Gastrocnemius medialis (tissue), 4 donors: ENCODE measurements around the gene NLGN2. TPM values are rescaled to one million over a fixed set of nuclear protein-coding genes. Genes with fewer than 3 reads are reported as not detected.

ENCODE experiments used
- ATAC-seq, 2 donors: fragments of 150-250 bp; one replicate each; pipeline ENCODE4 v1.9.1; 2016
- DNase-seq, 2 donors: peaks; one replicate each; pipeline ENCODE4 v3.0.0-alpha.2; 2019
- H3K27ac ChIP-seq, 4 donors: fragments of 200-600 bp; sonication (generic); 1 replicate in 1 of 4; 2 replicates in 3 of 4; pipeline ENCODE4 v1.5.1; 2016 to 2018; ENCODE audit warnings: mild to moderate bottlenecking in 2 of 4, moderate library complexity in 1 of 4
- H3K27me3 ChIP-seq, 3 donors: fragments of 200-600 bp; sonication (generic) in 2 of 3; 1 replicate in 1 of 3; 2 replicates in 2 of 3; pipeline versions ENCODE4 v1.5.1 to v1.6.0; 2016 to 2019; ENCODE audit warnings: mild to moderate bottlenecking in 1 of 3, moderate library complexity in 1 of 3
- H3K36me3 ChIP-seq, 2 donors: fragments of 200-600 bp; sonication (generic) in 1 of 2; one replicate each; pipeline ENCODE4 v1.5.1; 2017 to 2018
- H3K4me1 ChIP-seq, 2 donors: fragments of 200-600 bp; sonication (generic) in 1 of 2; one replicate each; pipeline ENCODE4 v1.5.1; 2016 to 2017; ENCODE audit warnings: mild to moderate bottlenecking in 2 of 2
- H3K4me3 ChIP-seq, 4 donors: fragments of 200-600 bp; sonication (generic) in 3 of 4; 1 replicate in 1 of 4; 2 replicates in 3 of 4; pipeline ENCODE4 v1.5.1; 2016 to 2019; ENCODE audit warnings: mild to moderate bottlenecking in 2 of 4
- H3K9me3 ChIP-seq, 3 donors: fragments of 200-600 bp; sonication (generic) in 2 of 3; 1 replicate in 1 of 3; 2 replicates in 2 of 3; pipeline ENCODE4 v1.5.1; 2016 to 2019
- POLR2A ChIP-seq, 2 donors: fragments of 450-650 bp; IDR thresholded peaks; one replicate each; pipeline ENCODE4 v1.6.1; 2017; ENCODE audit warnings: antibody characterized with exemption in 2 of 2, mild to moderate bottlenecking in 2 of 2, moderate library complexity in 2 of 2
- in situ Hi-C, 4 donors: fragments of 200-750 bp; cut with MboI; loops; one replicate each; pipeline versions ENCODE4 v1.15.0 to v1.8.0; 2017; ENCODE audit warnings: low sequenced_read_pairs in 4 of 4
- intact Hi-C: fragments of 100-400 bp; cut with DNase I; formaldehyde crosslinking; loops from one replicate; pipeline ENCODE4 v1.15.1; 2023; ENCODE audit warnings: low total_unique reads
- total RNA-seq, 4 donors: library from RNA; depleted of rRNA; stranded (reverse); fragments of >200 nt; gene quantifications; one replicate each; pipeline versions ENCODE4 v1.1.0 to v1.2.3, GENCODE V29; 2016
- TF ChIP-seq, protein P1 (sequence below), 5 experiments: fragments of 450-650 bp in 3 of 5; fragments of 200-600 bp in 2 of 5; sonication (generic) in 2 of 5; IDR thresholded peaks in 4 of 5; conservative IDR thresholded peaks in 1 of 5; 1 replicate in 4 of 5; 2 replicates in 1 of 5; pipeline ENCODE4 v1.5.1; 2016 to 2019; ENCODE audit warnings: antibody characterized with exemption in 5 of 5, mild to moderate bottlenecking in 3 of 5, moderate library complexity in 3 of 5

NLGN2 gene
- total RNA-seq, 4 donors from 2014 or later, result 4.2 to 6.6 (median 4.4) TPM

- no peak for DNase-seq
- H3K36me3 ChIP-seq, result no peaks in the 10 kb centered on the region
- H3K4me1 ChIP-seq, result peaks cover 19 to 20% of the 10 kb centered on the region in 2 donors
- H3K4me3 ChIP-seq, result peak overlapping the region in 1 of 4 donors; percentile 81
- no peak for TF ChIP-seq POLR2A (IDR thresholded peaks at IDR 0.05)
- TF ChIP-seq, protein P1, sequence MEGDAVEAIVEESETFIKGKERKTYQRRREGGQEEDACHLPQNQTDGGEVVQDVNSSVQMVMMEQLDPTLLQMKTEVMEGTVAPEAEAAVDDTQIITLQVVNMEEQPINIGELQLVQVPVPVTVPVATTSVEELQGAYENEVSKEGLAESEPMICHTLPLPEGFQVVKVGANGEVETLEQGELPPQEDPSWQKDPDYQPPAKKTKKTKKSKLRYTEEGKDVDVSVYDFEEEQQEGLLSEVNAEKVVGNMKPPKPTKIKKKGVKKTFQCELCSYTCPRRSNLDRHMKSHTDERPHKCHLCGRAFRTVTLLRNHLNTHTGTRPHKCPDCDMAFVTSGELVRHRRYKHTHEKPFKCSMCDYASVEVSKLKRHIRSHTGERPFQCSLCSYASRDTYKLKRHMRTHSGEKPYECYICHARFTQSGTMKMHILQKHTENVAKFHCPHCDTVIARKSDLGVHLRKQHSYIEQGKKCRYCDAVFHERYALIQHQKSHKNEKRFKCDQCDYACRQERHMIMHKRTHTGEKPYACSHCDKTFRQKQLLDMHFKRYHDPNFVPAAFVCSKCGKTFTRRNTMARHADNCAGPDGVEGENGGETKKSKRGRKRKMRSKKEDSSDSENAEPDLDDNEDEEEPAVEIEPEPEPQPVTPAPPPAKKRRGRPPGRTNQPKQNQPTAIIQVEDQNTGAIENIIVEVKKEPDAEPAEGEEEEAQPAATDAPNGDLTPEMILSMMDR (IDR thresholded peaks at IDR 0.05 in 4 of 5, conservative IDR thresholded peaks at IDR 0.05 in 1 of 5), result no peak
- no peaks in the 10 kb centered on the region for H3K9me3 ChIP-seq
- H3K27me3 ChIP-seq, result no peaks in the 10 kb centered on the region
- ATAC-seq, result no peak
- intact Hi-C loops (loop anchor here (10.0 kb wide), 1 partner anchor 278 kb away; the partner anchor contains the start of genes TP53 and WRAP53), in situ Hi-C loops (no loop called here)
- peak overlapping the region in 2 of 4 donors; percentile 92 for H3K27ac ChIP-seq
These were observed 1.3 kb upstream of the NLGN2 start for GRCh38 chr17:7406235-7406825.

DNA sequence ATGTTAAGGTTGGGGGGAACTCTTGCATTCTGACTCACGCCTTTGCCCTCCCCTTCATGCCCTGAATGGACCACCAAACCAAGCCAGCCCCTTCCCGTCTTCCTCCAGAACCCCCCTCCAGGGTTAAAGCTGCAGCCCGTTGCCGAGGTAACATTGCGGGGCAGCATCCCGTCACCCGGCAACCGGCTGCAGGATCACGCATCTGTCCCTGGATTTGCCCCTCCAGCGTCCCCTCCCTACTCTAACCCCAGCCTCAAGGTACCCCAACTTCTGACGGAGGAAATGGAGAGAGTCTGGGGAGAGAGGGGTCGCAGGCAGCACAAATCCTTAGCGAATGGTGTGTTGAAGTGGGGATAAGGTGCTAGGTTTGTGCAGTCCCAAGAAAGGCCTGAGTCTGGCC is 563 bp upstream of the NLGN2 start:
- Histone ChIP-seq H3K27ac (no peak overlapping the region), H3K9me3 (no peaks in the 10 kb centered on the region), H3K27me3 (no peaks in the 10 kb centered on the region), H3K4me3 (no peak overlapping the region), H3K36me3 (no peaks in the 10 kb centered on the region), H3K4me1 (peaks cover 15 to 20% of the 10 kb centered on the region in 2 donors)
- ATAC-seq, result no peak
- DNase-seq, result no peak
- intact Hi-C loops (loop anchor here (10.0 kb wide), 1 partner anchor 278 kb away; the partner anchor contains the start of genes TP53 and WRAP53), in situ Hi-C loops (no loop called here)
- TF ChIP-seq, protein P1 (IDR thresholded peaks at IDR 0.05 in 4 of 5, conservative IDR thresholded peaks at IDR 0.05 in 1 of 5), result no peak
- TF ChIP-seq POLR2A (IDR thresholded peaks at IDR 0.05), result no peak

GRCh38 chr17:7408252-7408727 is 645 bp downstream of the NLGN2 start:
- Histone ChIP-seq H3K27ac (no peak overlapping the region), H3K4me1 (peaks cover 3 to 9% of the 10 kb centered on the region in 2 donors), H3K27me3 (no peaks in the 10 kb centered on the region), H3K36me3 (no peaks in the 10 kb centered on the region), H3K9me3 (no peaks in the 10 kb centered on the region), H3K4me3 (no peak overlapping the region)
- DNase-seq, result no peak
- intact Hi-C loops (loop anchor here (10.0 kb wide), 1 partner anchor 277 kb away; the partner anchor contains the start of genes TP53 and WRAP53), in situ Hi-C loops (no loop called here)
- no peak for ATAC-seq
- no peak for TF ChIP-seq POLR2A (IDR thresholded peaks at IDR 0.05)
- TF ChIP-seq, protein P1 (IDR thresholded peaks at IDR 0.05 in 4 of 5, conservative IDR thresholded peaks at IDR 0.05 in 1 of 5), result no peak

DNA sequence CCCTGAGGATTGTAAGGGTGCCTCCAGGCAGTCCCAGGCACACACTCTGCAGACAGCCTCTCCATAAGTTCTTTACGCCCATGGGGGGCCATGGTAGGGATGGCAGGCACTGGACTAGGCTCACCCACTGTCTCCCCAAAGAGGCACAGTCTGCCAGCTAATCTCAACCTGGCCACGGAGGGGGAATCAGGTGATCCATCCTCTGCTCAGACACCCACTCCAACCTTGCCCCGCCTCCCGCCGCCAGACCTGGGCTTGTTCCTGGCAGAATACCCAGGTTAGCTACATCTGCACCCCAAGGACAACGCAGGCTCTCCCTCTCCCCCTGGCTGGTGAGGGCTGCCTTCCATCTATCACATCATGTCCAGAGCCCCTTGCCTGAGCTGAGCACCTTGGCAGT is 1.2 kb downstream of the NLGN2 start:
- intact Hi-C loops (loop anchor here (10.0 kb wide), 1 partner anchor 276 kb away; the partner anchor contains the start of genes TP53 and WRAP53), in situ Hi-C loops (no loop called here)
- peaks cover 3 to 9% of the 10 kb centered on the region in 2 donors for H3K4me1 ChIP-seq
- H3K9me3 ChIP-seq, result no peaks in the 10 kb centered on the region
- no peak overlapping the region for H3K27ac ChIP-seq
- DNase-seq (no peak), ATAC-seq (no peak)
- no peak overlapping the region for H3K4me3 ChIP-seq
- TF ChIP-seq, protein P1 (IDR thresholded peaks at IDR 0.05 in 4 of 5, conservative IDR thresholded peaks at IDR 0.05 in 1 of 5), result no peak
- no peak for TF ChIP-seq POLR2A (IDR thresholded peaks at IDR 0.05)
- H3K27me3 ChIP-seq, result no peaks in the 10 kb centered on the region
- no peaks in the 10 kb centered on the region for H3K36me3 ChIP-seq
